MCF 10A (cell line): ENCODE data around the gene DPP8. TPM values are rescaled to one million over a fixed set of nuclear protein-coding genes. Genes with fewer than 3 reads are reported as not detected.
A peak's percentile ranks its signal among the peaks of the same experiment; 100 is the strongest.
"Not testable (repeated sequence)": the region's sequence is repeated elsewhere in the genome, so short reads cannot be mapped to it uniquely, and the experiment has no call there.

ENCODE experiments used
- BruUV-seq: library from RNA; stranded (reverse); fragments of 400-500 nt; replicated peaks from 2 replicates; lab custom pipeline; 2021; lab: Mats Ljungman, UMichigan
- CTCF ChIA-PET: fragments of 300-600 bp; sonication (Branson Sonifier 250); formaldehyde crosslinking; extraction: SDS; loops from one replicate; lab custom pipeline; 2021; ENCODE audit warnings: antibody characterized with exemption, inconsistent platforms; lab: Yijun Ruan, JAX
- POLR2A ChIA-PET: fragments of 300-600, 350-650 bp; sonication (Branson Sonifier 250); formaldehyde crosslinking; extraction: SDS; loops from one replicate; lab custom pipeline; 2020; ENCODE audit warnings: antibody characterized with exemption, inconsistent platforms; lab: Yijun Ruan, JAX
- DNase-seq: peaks from one replicate; pipeline ENCODE4 v3.0.0-alpha.2; 2018; ENCODE audit not compliant: unreplicated experiment
- H3K27ac Mint-ChIP-seq: one replicate; pipeline ENCODE4 v1.8.0; 2022; ENCODE audit warnings: mild to moderate bottlenecking, low read depth, mixed read lengths; ENCODE audit not compliant: unreplicated experiment
- H3K27me3 Mint-ChIP-seq: one replicate; pipeline ENCODE4 v1.8.0; 2022; ENCODE audit warnings: mixed read lengths; ENCODE audit not compliant: insufficient read depth, unreplicated experiment
- H3K36me3 Mint-ChIP-seq: one replicate; pipeline ENCODE4 v1.8.0; 2022; ENCODE audit warnings: mild to moderate bottlenecking, moderate library complexity, mixed read lengths; ENCODE audit not compliant: insufficient read depth, unreplicated experiment
- H3K4me1 Mint-ChIP-seq: one replicate; pipeline ENCODE4 v1.8.0; 2022; ENCODE audit warnings: mixed read lengths; ENCODE audit not compliant: insufficient read depth, unreplicated experiment
- H3K4me3 Mint-ChIP-seq: one replicate; pipeline ENCODE4 v1.8.0; 2022; ENCODE audit warnings: mild to moderate bottlenecking, moderate library complexity, mixed read lengths; ENCODE audit not compliant: unreplicated experiment
- H3K9me3 Mint-ChIP-seq: one replicate; pipeline ENCODE4 v1.8.0; 2022; ENCODE audit warnings: mixed read lengths; ENCODE audit not compliant: unreplicated experiment
- CTCF ChIP-seq: fragments of 200-600 bp; IDR thresholded peaks from one replicate; pipeline ENCODE4 v1.8.0; 2022; ENCODE audit warnings: antibody characterized with exemption, mild to moderate bottlenecking; ENCODE audit not compliant: unreplicated experiment
- intact Hi-C: fragments of 100-400 bp; cut with micrococcal nuclease; formaldehyde crosslinking; loops from 2 replicates; pipeline ENCODE4 v1.14.1; 2022
- total RNA-seq: library from RNA; stranded (reverse); gene quantifications from 2 replicates; pipeline ENCODE4 v1.2.3, GENCODE V29; 2022

DPP8 gene
- total RNA-seq, 1 experiment from 2014 or later, result 24.5 TPM

DNA sequence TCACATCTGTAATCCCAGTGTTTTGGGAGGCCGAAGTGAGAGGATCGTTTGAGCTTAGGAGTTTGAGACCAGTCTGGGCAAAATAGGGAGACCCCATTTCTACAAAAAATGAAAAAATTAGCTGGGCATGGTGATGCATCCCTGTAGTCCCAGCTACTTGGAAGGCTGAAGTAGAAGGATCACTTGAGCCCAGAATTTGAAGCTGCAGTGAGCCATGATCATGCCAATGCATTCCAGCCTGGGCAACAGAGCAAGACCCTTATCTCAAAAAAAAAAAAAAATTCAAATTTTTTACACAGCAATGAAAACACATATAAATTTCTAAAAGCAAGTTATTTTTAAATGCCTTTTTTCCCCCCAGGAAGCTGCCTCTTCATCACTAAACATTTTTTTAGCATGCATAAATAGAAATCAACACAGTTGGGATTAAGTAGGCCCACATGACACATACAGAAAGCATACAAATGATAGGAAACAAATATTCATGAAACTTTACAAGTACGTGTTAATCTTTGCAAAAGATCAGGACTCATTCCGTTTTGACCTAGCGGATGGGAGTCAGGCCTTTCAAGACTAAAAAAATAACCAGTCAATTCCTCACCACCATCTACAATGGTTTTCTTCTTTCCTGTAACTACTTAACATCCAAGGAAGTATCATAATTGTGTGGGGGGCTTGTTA is 49.1 kb downstream of the DPP8 start:
- no TSS peak for BruUV-seq
- H3K27ac Mint-ChIP-seq, result no peak overlapping the region
- TF ChIP-seq CTCF, result no peak
- no peak overlapping the region for H3K4me3 Mint-ChIP-seq
- H3K27me3 Mint-ChIP-seq, result no peaks in the 10 kb centered on the region
- ChIA-PET POLR2A (interaction anchor here (0.8 kb wide), 1 partner anchor 44 kb away, joined by 3 read pairs; no protein-coding TSS in a partner anchor), CTCF (interaction anchor here (0.6 kb wide), 1 partner anchor 178 kb away, joined by 4 read pairs; no protein-coding TSS in a partner anchor)
- intact Hi-C loops, result no loop called here
- no peak for DNase-seq
- peaks cover 94% of the 10 kb centered on the region for H3K36me3 Mint-ChIP-seq
- H3K4me1 Mint-ChIP-seq, result no peaks in the 10 kb centered on the region
- H3K9me3 Mint-ChIP-seq, result no peaks in the 10 kb centered on the region

DNA sequence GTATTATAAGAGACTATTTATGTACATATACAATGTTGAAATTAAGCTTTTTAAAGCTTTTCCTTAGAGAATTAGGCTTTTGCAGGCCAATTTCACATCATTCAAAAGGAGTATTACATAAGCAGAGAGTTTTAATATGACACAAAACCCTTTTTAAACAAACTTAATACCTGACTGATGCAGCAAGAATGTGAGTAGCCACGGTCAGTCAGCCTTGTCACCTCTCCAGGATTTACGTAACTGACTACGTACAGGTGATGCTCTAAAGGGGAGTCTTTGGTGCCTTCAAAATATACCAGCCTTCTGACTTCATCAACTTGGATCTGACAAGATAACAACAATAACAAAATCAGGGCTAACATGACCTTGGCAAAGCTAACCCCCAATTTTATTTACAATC is 50.6 kb downstream of the DPP8 start:
- intact Hi-C loops, result no loop called here
- TF ChIP-seq CTCF, result no peak
- Mint-ChIP-seq H3K27ac (no peak overlapping the region), H3K9me3 (no peaks in the 10 kb centered on the region), H3K4me1 (no peaks in the 10 kb centered on the region), H3K4me3 (no peak overlapping the region), H3K36me3 (peaks cover 90% of the 10 kb centered on the region), H3K27me3 (no peaks in the 10 kb centered on the region)
- ChIA-PET CTCF (interaction anchor here (0.6 to 1.2 kb wide), 4 partner anchors 19 to 994 kb away, joined by 3 read pairs; no protein-coding TSS in a partner anchor), POLR2A (interaction anchor here (1.0 kb wide), 1 partner anchor 13 kb away, joined by 3 read pairs; no protein-coding TSS in a partner anchor)
- BruUV-seq, result no TSS peak
- no peak for DNase-seq

- H3K36me3 Mint-ChIP-seq, result peaks cover 90% of the 10 kb centered on the region
- H3K27me3 Mint-ChIP-seq, H3K9me3 Mint-ChIP-seq, BruUV-seq, H3K4me1 Mint-ChIP-seq, intact Hi-C loops, DNase-seq, POLR2A ChIA-PET, H3K4me3 Mint-ChIP-seq, H3K27ac Mint-ChIP-seq: not testable (repeated sequence)
- CTCF ChIA-PET, result interaction anchor here (1.1 kb wide), 1 partner anchor 16 kb away, joined by 3 read pairs; no protein-coding TSS in a partner anchor
Observed at GRCh38 chr15:65463096-65463495, 54.4 kb downstream of the DPP8 start.

DNA sequence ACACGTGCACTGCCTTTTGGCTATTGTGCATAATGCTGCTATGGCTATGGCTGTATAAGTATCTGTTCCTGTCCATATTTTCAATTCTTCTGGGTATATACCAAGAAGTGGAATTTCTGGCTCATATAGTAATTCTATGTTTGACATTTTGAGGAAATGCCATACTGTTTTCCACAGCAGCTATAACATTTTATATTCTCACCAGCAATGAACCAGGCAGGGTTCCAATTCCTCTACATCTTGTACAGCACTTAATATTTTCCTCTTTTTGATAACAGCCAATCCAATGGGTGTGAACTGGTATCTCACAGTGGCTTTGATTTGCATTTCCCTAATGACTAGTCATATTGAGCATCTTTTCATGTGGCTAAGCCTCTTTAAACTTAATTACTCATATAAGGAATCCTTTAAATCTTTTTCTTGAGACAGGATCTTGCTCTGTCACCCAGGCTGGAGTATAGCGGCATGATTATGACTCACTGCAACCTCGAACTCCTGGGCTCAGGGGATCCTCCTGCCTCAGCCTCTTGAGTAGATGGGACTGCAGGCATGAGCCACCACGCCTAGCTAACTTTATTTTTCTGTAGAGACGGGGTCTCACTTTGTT is 56.6 kb downstream of the DPP8 start:
- Mint-ChIP-seq H3K36me3 (peaks cover 91% of the 10 kb centered on the region), H3K27me3 (no peaks in the 10 kb centered on the region), H3K9me3 (no peaks in the 10 kb centered on the region), H3K4me3 (no peak overlapping the region), H3K4me1 (no peaks in the 10 kb centered on the region), H3K27ac (no peak overlapping the region)
- no TSS peak for BruUV-seq
- CTCF ChIA-PET, result interaction anchor here (0.6 kb wide), 1 partner anchor 374 kb away, joined by 3 read pairs; no protein-coding TSS in a partner anchor
- no peak for DNase-seq
- intact Hi-C loops, result no loop called here
- POLR2A ChIA-PET, result interaction anchor here (1.5 kb wide), 1 partner anchor 27 kb away, joined by 3 read pairs; no protein-coding TSS in a partner anchor
- no peak for TF ChIP-seq CTCF

DNA sequence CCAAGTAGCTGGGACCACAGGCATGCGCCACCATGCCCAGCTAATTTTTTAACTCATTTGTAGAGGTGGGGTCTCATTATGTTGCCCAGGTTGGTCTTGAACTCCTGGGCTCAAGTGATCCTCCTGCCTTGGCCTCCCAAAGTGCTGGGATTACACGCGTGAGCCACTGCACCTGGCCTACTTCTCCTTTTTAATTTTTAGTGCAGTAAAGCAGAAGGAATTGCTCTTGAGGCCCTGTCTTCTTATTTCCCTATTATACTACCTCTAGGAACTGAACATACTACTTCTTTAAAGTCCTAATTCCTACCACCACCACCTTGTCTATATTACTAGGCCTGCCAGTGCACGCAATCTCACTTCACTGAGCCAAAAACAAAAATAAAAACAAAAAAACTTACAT is 62.2 kb downstream of the DPP8 start:
- DNase-seq, POLR2A ChIA-PET, BruUV-seq, H3K27me3 Mint-ChIP-seq, intact Hi-C loops, CTCF ChIA-PET, H3K9me3 Mint-ChIP-seq, H3K4me1 Mint-ChIP-seq, H3K4me3 Mint-ChIP-seq: not testable (repeated sequence)
- H3K36me3 Mint-ChIP-seq, result peaks cover 90% of the 10 kb centered on the region
- peak overlapping the region; percentile 27 for H3K27ac Mint-ChIP-seq
